HG03521 (cell line): Measurements from ENCODE around the gene SNIP1.
"Not testable (repeated sequence)": the region's sequence is repeated elsewhere in the genome, so short reads cannot be mapped to it uniquely, and the experiment has no call there.

Source experiments
- ATAC-seq: cut with Tn5 transposase; IDR thresholded peaks from one replicate; pipeline ENCODE4 v1.9.1; 2021; ENCODE audit warnings: mild to moderate bottlenecking, moderate library complexity; ENCODE audit not compliant: unreplicated experiment

The SNIP1 gene, protein sequence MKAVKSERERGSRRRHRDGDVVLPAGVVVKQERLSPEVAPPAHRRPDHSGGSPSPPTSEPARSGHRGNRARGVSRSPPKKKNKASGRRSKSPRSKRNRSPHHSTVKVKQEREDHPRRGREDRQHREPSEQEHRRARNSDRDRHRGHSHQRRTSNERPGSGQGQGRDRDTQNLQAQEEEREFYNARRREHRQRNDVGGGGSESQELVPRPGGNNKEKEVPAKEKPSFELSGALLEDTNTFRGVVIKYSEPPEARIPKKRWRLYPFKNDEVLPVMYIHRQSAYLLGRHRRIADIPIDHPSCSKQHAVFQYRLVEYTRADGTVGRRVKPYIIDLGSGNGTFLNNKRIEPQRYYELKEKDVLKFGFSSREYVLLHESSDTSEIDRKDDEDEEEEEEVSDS

DNA sequence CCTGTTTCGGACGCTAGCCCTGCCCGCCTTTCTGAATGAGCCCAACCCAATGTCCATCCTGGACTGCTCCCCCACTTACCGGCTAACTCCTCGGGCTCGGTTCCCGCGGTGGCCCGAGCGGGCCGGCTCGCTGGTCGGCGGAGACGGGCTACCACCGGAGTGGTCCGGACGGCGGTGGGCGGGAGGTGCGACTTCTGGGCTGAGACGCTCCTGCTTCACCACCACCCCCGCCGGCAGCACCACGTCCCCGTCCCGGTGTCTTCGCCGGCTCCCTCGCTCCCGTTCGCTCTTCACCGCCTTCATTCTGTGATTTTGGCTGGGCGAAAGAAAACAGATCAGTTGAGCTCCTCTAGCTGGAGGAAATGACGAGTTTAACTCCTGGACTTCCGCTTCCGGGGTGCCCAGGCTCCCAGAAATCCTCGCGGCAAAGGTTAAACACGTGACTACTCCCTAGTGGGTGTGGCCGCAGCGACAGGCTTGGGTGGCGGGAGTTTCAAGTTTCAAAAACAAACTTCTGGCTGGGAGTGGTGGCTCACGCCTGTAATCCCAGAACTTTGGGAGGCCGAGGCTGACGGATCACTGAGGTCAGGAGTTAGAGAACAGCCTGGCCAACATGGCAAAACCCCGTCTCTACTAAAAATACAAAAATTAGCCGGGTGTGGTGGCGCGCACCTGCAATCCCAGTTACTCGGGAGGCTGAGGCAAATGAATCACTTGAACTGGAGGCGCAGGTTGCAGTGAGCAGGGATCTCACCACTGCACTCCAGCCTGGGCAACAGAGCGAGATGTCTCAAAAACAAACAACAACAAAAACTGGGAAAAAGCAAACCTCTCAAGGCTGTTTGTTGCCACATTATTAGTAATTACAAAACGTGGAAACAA, at the start of gene SNIP1:
Gene SNIP1 (minus strand): TSS at position 367 of the 882 bp plus-strand sequence. CDS start 64 bp downstream, at position 303.
- peak; percentile 77 for ATAC-seq

DNA sequence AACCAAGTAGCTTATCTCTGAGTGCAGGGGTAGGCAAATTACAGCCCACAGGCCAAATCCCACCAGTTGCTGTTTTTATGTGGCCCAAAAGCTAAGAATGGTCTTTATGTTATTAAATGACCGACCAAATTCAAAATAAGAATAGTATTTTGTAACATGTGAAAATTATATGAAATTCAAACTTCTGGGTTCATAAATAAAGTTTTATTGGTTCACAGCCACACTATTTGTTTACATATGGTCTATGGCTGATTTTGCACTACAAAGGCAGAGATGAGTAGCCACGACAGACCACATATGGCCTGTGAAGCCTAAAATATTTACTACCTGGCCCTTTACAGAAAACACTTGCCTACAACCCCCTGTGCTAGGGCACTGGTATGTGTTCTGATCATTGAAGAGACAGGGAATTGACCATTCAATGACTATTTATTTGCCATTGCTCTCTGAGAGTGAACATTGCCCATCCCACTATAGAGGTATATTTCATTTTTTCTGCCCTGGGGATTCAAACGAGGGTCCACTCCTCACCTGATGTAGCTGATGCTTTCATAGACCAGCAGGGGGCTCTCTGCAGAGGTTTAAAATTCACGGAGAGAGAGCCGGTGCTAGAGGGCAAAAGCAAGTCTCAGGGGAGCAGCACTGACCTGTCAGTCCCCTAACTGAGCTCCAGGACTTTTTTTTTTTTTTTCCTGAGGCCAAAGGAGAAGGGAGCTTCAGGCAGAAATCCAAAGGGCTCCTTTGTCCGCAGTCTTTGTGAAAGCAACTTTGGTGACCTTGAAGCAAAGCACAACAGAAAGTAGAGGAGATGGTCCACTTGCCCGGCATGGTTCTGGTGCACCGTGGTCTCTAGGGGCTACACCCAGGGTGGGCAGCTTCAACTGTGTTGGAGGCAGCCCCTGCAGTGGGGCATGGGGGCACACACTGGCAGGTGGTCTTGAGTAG, 48.9 kb upstream of the SNIP1 start:
- no peak for ATAC-seq

DNA sequence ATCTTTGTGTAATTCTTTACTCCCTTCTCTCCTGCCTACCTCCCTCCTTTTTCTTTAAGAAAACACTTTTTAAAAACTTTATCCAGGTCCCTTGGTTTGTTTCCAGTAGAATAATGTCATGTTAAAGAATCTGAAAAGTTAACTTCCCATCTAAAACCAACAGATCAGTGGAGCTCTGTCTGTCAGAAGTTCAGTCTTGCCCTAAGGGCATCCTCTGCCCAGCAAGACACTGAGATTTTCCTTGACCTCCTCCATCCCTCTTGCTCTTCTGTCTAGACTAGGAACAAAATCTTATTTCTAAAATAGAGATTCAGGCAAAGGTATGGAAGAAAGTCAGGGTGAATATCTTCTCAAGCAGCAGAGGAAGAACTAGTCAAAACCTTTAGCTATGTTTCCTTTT, 47.3 kb upstream of the SNIP1 start:
- no peak for ATAC-seq

DNA sequence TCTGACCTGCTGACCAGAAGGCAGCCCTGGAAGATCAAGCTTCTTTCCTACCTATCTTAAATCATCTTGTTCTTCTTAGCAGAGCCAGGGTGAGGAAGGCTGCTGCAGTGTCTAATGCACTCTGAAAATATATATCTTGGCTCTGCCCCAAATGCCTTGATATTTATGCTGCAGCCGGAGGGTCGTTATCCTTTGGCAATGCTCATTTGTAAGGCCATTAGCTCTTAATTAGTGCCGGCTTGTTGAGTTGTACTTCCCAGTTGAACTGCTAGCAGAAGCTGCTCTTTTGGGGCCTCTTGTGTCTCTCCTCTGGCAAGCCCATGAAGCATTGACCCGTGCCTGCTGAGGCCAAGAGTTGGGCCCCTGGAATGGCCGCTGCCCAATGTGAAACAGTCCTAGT, 45.8 kb upstream of the SNIP1 start:
- no peak for ATAC-seq

DNA sequence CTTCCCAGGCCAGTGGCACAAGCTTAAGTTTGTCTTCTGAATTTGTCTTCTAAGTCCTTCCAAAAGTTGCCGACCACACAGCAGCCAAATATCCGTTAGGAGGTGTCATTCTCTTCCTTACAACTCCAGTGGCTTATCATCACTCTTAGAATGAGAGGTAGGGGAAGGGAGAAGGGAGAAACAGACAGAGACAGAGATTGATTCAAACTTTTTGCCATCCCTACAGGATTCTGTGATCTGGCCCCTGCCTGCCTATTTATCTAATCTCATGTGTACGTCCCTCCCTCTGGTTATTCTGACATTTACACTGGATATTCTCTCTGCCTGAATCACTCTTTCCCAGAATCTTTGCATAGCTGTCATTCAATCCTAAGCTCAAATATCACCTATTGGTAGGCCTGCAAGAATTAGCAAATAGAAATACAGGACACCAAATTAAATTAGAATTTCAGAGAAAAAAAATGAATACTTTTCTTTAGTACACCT, 42.1 kb upstream of the SNIP1 start:
- no peak for ATAC-seq

DNA sequence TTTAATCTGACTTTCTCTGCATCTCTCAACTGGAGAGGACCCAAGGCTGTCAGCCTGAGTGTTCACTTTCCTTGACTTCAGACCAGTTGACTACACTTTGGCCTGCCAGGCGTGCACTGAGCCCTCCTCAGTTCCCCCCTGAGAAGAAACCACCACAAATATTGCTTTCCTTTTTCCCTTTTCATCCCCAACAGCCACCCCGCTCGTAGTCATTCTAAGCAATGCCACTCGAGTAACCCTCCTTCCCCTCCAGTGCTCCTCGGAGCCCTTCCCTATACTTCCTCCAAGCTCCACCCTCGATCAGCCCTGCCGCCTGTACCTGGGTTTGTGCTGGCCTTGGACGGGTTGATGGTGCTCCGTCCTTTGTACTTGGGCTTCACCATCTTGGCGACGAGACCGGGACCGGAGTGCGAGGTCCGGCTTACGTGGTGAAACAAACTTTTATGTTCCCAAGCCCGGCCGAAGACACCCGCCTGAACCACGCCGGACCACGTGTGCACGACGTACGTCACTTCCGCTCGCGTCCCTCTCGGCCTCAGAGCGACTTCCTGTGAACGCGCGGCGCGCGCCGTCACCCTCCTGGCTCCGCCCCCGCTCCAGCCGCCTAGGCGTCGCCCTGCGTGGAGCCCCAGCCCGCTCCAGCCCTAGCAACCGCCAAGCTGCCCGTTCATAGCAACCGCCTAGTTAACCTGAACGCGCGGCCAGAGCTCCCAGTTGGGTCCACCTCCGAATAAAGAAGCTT, 41.5 kb upstream of the SNIP1 start, which contains the start of gene GNL2:
Gene GNL2 (minus strand): TSS at position 498 of the 742 bp plus-strand sequence. CDS start 115 bp downstream, at position 383.
- ATAC-seq: peak; percentile 96

DNA sequence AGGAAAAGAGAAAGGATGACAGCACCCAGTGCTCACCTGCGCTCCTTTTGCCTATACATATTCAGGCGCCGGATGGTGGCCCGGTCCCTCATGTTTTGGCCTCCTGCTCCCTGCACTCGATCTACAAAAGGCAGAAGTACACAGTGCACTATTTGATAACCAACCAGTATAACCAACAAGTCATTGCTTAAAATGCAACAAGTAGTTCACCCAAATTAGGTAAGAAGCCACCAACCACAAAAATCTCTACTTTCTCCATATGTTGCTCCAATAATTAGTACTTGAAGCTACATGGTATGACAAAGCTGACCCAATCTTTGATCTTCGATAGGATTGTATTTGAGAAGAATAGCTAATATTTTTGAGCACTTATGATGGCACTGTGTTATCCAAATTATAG, 39.6 kb upstream of the SNIP1 start:
- ATAC-seq: no peak

DNA sequence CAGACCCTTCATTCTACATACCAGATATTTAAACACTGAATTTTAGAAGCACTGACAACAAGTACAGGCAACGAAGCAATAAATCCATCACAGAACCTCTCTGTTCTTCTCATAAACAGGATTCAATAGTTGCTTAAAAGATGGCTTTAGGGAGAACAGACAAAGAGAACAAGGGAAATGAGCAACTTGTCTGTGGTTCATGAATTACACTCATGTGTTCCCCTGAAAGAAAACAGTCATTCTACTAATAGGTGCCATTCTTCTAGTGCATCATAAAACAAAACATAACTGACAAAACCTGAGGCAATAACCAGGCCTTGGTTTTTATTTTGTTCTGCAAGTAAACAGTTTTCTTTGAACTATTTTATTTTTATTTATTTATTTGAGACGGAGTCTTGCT, 34.8 kb upstream of the SNIP1 start:
- ATAC-seq: no peak

DNA sequence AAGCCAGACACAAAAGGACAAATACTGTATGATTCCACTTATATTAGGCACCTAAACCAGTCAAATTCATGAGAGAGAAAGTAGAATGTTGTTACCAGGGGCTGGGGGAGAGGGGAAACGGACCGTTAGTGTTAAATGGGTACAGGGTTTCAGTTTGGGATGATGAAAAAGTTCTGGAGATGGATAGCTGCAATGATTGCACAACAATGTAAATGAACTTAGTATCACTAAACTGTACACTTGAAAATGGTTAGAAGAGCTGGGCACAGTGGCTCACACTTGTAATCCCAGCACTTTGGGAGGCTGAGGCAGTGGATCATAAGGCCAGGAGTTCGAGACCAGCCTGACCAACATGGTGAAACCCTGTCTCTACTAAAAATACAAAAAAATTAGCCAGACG, 30.5 kb upstream of the SNIP1 start:
- not testable (repeated sequence) for ATAC-seq

DNA sequence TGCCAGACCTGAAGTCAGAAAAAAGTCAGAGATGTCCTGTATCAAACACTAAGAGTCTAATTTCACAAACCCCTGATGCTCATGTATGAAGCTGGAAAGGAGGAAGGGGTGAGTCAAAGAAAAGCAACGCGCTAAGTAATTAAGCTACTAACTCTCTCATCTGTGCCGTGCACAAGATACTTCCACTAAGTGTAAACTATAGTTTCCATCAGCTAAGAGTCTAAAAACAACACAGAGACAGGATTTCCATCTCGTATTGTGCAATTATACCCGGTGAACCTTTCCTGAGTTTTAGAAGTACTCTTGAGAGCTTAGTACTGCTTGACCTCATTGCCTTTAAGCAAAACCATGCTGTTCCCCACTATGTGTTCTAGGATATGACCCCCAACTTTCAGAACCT, 21.6 kb upstream of the SNIP1 start:
- ATAC-seq: no peak

DNA sequence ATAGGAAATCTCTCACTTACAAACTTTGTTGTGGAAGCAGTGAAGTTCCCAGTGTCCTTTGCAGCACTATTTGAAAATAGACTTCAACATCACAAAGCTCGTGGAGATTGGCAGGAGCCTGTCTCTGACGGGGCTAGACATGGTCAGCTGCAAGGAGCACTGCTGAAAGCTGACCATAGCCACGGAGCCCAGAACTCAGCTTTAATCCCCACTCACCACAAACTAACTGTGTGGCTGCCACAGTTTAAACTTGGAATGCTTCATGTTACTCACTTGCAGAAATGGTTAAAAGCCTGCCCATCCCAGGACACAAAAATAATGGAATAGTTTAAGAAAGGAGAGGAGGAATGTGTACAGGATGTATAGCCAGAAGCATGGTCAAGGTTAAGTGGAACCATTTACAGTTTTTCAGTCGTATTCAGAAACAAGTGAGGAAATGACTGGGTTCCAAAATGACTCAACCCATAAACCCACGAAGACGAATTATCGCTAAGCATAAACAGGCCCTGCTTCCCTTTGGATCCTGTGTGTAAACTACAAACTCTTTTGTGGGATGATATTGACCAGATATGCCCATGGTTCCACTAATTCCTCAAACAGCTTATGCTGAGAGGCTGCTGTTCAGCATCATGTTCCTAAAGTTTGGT, 20.9 kb upstream of the SNIP1 start:
- no peak for ATAC-seq

DNA sequence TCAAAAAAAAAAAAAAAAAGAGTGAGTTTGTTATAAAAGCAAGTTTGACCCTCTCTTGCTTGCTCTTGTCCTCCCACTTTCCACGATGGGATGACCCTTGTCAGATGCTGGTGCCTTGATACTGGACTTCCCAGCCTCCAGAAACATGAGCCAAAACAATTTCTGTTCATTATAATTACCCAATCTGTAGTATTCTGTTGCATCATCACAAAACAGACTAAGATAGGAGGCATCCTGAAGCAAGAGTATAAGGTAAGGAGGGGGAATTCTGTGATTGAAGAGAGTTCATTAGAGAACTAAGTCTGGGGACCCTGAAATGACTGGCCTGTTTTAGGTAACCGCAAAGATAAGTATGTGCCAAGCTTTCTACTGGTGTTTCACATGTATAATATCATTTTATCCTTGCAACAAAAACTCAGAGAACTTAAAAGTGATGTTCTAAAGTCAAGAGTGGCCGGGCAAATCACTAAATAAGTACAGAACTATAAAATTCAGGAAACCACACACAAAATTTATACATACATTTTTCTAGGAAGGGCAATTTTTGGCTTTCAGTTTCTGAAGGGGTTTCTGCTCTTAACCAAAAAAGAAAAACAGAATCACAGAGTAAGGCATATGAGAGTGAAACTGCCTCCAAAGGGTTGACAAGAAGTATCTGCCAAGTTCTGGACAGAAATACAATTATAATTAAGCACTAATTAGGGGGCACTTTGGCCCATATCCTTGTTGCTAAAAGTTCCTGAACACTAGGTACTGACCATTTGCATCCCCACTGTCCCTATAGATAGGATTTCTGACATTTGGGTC, 16.6 kb upstream of the SNIP1 start:
- no peak for ATAC-seq

DNA sequence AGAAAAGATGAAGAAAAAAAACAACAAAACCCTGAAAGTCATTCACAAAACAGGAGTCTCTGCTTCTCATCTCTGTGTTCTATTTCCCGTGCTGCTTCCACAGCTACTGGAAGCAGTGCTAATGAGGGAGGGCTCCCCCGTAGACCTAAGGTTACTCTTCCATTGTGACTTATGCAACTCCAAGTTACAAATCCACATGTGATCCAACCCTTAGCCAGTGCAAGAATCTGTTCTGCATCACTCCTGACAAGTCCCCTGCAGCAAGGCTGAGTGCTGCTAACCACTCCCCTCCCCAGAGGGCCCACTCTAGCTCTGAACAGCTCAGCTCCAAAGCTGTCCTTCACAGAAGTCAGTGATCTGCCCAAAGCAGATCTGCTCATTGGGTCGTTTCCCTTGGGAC, 12.9 kb upstream of the SNIP1 start:
- no peak for ATAC-seq

DNA sequence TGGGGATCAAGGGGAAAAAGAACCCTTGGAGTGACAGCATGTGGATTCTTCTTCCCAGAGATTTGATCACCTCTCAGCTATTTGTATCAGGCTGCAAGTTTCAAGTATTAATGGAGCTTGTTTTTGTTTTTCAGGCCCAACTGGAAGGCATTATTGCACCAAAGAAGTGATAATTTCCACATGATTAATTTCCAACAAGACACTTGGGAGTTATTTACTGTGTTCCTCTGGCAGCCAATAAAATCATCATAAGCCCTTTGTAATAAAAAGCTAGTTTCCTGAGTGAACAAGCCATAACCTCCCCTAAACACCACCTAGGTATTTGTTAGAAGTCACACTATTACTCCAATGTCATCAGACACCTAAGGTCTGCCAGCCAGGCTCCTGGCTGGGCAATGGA, 10.8 kb upstream of the SNIP1 start:
- ATAC-seq: no peak

DNA sequence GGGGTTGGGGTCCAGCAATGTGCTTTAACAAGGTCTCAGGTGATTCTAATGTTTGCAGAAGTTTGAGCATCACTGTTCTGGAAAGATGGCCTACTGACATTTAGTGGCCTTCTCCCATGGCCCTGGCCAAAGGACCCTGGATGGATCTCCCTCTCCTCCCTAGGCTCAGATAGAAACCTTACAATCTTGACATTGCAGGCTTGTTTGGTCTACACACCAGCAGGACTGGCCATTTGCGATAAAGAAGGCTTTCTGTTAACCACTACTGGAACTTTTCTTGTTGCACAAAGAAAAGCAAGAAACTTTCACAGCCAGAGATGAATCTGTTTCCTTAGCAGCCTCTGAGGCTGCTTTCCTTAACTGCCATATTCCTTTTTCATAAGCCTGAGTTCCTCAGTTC, 8.9 kb upstream of the SNIP1 start:
- no peak for ATAC-seq

DNA sequence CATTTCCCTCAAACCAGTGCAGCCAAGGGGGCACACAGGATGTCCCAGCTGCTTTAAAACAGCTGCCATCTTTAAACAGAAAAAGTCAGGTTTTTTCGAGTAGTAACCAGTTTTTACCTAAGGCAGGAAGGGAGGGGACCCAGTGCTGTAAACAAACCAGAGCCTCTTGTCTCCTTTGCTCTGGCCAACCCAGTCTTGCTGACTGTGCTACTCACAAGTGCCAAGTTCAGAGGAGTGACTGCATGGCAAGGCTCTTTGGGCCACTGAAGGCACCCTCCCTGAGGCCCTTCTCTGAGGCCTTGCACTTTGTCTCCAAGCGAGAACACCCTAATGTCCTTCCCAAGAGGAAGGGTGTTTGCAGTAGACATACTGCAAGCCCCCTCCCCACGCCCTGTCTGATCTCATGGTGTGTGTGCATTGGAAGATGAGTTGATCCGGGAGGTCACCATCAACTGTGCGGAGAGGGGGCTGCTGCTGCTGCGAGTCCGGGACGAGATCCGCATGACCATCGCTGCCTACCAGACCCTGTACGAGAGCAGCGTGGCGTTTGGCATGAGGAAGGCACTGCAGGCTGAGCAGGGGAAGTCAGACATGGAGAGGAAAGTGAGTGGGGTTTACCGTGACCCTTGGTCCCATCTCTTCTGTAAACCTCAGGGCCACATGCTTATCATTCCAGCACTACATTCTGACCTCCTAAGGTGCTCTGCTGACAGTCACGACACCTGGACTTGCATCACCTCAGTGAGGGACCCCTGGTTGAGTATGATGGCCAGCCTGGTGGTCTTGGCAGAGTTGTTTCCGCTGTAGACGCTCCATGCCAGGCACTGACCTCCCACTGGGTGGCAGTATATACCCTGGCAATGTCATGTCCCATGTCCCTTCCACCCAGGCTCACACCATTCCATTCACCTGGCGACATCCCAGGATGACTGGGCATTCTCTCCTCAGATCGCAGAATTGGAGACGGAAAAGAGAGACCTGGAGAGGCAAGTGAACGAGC, 7.3 kb upstream of the SNIP1 start:
- no peak for ATAC-seq

DNA sequence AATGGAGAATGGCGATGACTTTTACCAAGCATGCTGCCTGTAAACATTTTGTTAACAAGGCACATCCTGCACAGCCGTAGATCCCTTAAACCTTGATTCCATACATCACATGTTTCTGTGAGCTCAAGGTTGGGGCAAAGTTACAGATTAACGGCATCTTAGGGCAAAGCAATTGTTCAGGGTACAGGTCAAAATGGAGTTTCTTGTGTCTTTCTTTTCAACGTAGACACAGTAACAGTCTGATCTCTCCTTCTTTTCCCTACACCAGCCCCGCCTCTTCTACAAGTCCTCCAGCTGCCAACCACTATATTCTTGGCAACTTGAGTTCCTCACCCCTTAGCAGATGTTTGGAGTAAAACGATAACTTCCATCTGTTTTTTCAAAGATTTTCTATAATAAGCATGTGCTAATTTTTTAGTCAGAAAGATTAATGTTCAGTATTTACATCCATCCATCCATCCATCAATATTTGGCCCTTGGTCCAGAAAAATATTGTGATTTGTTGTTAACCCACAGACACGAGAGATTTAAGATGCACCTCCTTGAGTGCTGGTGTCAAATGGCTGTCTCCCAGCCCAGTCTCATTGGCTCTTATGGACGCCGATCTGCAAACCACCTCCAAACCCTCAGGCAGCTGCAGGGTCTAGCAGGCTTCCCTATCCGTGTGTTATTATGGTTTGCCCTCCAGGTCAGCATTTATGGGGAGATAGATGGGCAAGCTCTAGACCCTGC, 6.5 kb upstream of the SNIP1 start:
- no peak for ATAC-seq
